Activated T-helper 2 cell treated with anti-CD3 and anti-CD28 coated beads, Interferon-gamma antibody, Interleukin-2, Interleukin-4, amounts not matched to agents 10 μg/mL and 5 μg/mL and 100 μg/mL, durations not matched to agents 14 hours and 24 hours and 36 hours (primary cell): ENCODE measurements around the gene FKRP. TPM values are rescaled to one million over a fixed set of nuclear protein-coding genes. Genes with fewer than 3 reads are reported as not detected.

ENCODE experiments used
- DNase-seq: peaks from one replicate; pipeline ENCODE4 v3.0.0; 2021; ENCODE audit warnings: low spot score
- H3K27ac Mint-ChIP-seq: one replicate; pipeline ENCODE4 v1.8.0; 2021; ENCODE audit warnings: mixed read lengths
- H3K27me3 Mint-ChIP-seq: one replicate; pipeline ENCODE4 v1.8.0; 2021; ENCODE audit warnings: low read depth, mixed read lengths
- H3K36me3 Mint-ChIP-seq: one replicate; pipeline ENCODE4 v1.8.0; 2021; ENCODE audit warnings: low read depth, mixed read lengths
- H3K4me1 Mint-ChIP-seq: one replicate; pipeline ENCODE4 v1.8.0; 2021; ENCODE audit warnings: low read depth, mixed read lengths
- H3K4me3 Mint-ChIP-seq: one replicate; pipeline ENCODE4 v1.8.0; 2021; ENCODE audit warnings: low read depth, mild to moderate bottlenecking, moderate library complexity, mixed read lengths
- H3K9me3 Mint-ChIP-seq: one replicate; pipeline ENCODE4 v1.8.0; 2021; ENCODE audit warnings: mixed read lengths
- intact Hi-C: fragments of 100-400 bp; cut with micrococcal nuclease; formaldehyde crosslinking; loops from one replicate; pipeline ENCODE4 v1.15.1; 2023
- total RNA-seq: library from RNA; stranded (reverse); gene quantifications from 2 replicates; pipeline ENCODE4 v1.2.3, GENCODE V29; 2022

The FKRP gene
- total RNA-seq, 1 donor from 2014 or later: 23.1 TPM

GRCh38 chr19:46715620-46715974 is 30.3 kb upstream of the FKRP start:
- Mint-ChIP-seq H3K4me1 (peaks cover 36% of the 10 kb centered on the region), H3K36me3 (peaks cover 44% of the 10 kb centered on the region), H3K9me3 (no peaks in the 10 kb centered on the region), H3K27ac (peak overlapping the region; percentile 89), H3K27me3 (no peaks in the 10 kb centered on the region), H3K4me3 (peak overlapping the region; percentile 94)
- intact Hi-C loops: loop anchor here (2.0 kb wide), 1 partner anchor 71 kb away; no protein-coding TSS in a partner anchor
- no peak for DNase-seq

- no peak for DNase-seq
- Mint-ChIP-seq H3K36me3 (peaks cover 44% of the 10 kb centered on the region), H3K4me3 (peak overlapping the region; percentile 94), H3K9me3 (no peaks in the 10 kb centered on the region), H3K27me3 (no peaks in the 10 kb centered on the region), H3K4me1 (peaks cover 36% of the 10 kb centered on the region), H3K27ac (peak overlapping the region; percentile 89)
- intact Hi-C loops: loop anchor here (2.0 kb wide), 2 partner anchors 71 to 113 kb away; no protein-coding TSS in a partner anchor
Observed at GRCh38 chr19:46715975-46716671, 29.7 kb upstream of the FKRP start.

DNA sequence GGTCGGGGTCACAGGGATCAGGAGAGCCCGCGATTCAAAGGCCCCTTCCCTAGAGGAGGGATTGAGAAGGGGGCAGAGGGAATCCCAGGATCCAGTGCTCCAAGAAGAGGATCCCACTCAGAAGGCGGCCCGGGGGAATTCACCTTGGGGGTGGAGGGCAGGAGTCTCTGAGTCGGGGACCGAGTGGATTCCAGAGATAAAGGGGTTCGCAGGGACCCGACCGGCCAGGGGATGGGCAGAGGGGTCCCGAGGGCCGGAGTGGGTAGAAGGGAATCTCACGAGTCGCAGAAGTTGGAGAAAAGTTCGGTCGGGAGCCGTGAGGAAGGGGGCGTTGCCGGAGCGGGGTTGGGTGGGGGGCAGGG is 29.2 kb upstream of the FKRP start:
- Mint-ChIP-seq H3K27ac (peak overlapping the region; percentile 89), H3K27me3 (no peaks in the 10 kb centered on the region), H3K4me3 (peak overlapping the region; percentile 94), H3K9me3 (no peaks in the 10 kb centered on the region), H3K36me3 (peaks cover 47% of the 10 kb centered on the region), H3K4me1 (peaks cover 36% of the 10 kb centered on the region)
- no peak for DNase-seq
- intact Hi-C loops: loop anchor here (2.0 kb wide), 1 partner anchor 114 kb away; no protein-coding TSS in a partner anchor

DNA sequence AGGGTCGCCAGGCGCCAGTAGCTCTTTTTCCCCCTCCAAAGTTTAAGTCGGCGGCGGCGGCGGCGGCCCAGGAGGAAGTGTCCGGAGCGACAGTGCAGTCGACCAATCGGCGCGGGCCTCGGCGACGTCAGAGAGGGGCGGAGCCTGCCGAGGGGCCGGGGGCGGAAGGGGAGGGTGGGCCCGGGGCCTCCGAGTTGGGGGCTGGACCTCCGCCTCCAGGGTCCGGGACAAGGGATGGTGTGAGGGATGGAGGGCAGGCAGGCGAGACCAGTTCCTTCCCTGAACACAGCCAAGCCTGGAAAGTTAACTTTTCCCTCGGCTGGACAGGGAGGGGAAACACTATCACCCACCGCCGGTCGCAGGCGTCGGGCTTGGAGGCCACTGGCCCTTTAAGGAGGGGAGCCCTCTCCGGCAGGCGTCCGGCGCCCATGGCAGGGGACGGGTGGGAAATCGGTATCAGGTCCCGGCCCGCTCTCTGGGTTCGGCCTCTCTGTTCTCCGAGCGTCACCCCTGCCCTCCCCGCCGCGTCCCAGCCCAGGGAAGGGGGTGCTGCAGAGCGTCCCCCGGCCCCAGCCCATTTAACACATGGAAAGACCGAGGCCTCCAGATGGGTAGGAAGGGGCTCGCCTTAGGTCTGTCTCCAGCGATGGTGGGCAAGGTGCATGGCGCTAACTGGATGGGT is 28.7 kb upstream of the FKRP start, which contains the start of gene PRKD2:
PRKD2 (minus strand) TSS at position 81 of the 682 bp plus-strand sequence. CDS start 744 bp downstream, outside the sequence.
- peaks cover 39% of the 10 kb centered on the region for H3K4me1 Mint-ChIP-seq
- DNase-seq: peak; percentile 84
- peaks cover 51% of the 10 kb centered on the region for H3K36me3 Mint-ChIP-seq
- intact Hi-C loops: loop anchor here (2.0 kb wide), 1 partner anchor 114 kb away; no protein-coding TSS in a partner anchor
- H3K4me3 Mint-ChIP-seq: peak within 1 kb of the TSS; percentile 94
- no peaks in the 10 kb centered on the region for H3K27me3 Mint-ChIP-seq
- peak within 1 kb of the TSS; percentile 92 for H3K27ac Mint-ChIP-seq
- H3K9me3 Mint-ChIP-seq: no peaks in the 10 kb centered on the region

DNA sequence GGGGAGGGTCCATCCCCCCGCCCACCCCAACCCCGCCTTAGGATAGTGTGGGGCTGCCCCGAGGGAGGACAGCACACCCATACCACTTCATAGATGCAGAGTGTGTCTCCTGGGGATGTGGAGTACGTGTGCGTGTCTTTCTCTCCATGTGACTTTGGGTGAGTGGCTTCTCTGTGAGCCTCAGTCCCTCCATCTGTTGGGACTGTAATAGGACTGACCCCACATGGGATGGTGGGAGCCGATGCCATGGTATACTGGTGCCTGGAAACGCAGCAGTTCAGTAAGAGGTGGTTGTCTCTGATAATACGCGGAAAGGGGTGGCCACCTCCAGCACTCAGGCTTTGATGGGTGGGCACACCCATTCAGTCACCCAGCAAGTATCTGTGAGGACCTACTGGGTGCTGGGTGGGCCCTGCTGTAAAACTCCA is 28.1 kb upstream of the FKRP start:
- Mint-ChIP-seq H3K4me1 (peaks cover 35% of the 10 kb centered on the region), H3K4me3 (peak overlapping the region; percentile 94), H3K27me3 (no peaks in the 10 kb centered on the region), H3K36me3 (peaks cover 50% of the 10 kb centered on the region), H3K9me3 (no peaks in the 10 kb centered on the region), H3K27ac (peak overlapping the region; percentile 92)
- intact Hi-C loops: loop anchor here (2.0 kb wide), 1 partner anchor 115 kb away; no protein-coding TSS in a partner anchor
- no peak for DNase-seq

- Mint-ChIP-seq H3K27me3 (no peaks in the 10 kb centered on the region), H3K4me3 (peak overlapping the region; percentile 94), H3K4me1 (peaks cover 34% of the 10 kb centered on the region), H3K27ac (peak overlapping the region; percentile 92), H3K36me3 (peaks cover 46% of the 10 kb centered on the region), H3K9me3 (no peaks in the 10 kb centered on the region)
- DNase-seq: peak; percentile 69
- intact Hi-C loops: no loop called here
Observed at GRCh38 chr19:46718157-46718933, 27.5 kb upstream of the FKRP start.

DNA sequence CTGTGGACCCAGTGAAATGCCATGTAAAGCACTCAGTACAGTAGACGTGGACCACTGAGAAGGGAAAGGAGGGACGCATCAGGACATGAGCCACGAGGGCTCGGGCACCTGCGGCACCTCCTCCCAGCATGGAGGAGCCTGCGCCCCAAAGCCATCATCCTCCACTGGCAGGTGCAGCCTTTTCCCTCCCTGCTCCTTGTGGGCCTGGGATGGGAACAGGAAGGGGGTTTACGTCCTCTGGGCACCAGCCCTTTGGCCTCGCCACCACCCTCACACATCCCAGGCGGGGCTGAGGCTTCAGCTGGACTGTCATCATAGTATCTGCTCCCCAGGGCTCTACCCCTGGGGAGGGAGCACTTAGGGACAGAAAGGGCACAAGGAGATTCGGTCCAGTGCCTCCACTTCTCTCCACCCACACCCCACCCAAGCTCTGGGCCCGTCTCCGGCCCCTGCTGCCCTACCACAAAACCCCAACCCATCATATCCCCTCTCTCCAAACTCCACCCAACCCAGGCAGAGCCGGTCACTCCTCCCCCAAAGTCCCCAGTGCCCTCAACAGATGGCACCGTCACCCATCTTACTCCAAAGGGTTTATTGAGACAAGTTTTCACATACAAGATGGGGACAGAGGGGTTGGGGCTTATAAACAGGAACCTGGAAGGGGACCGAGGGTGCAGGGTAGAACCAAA is 26.8 kb upstream of the FKRP start:
- intact Hi-C loops: no loop called here
- Mint-ChIP-seq H3K27me3 (no peaks in the 10 kb centered on the region), H3K4me3 (peak overlapping the region; percentile 55), H3K9me3 (no peaks in the 10 kb centered on the region), H3K4me1 (peaks cover 32% of the 10 kb centered on the region), H3K27ac (peak overlapping the region; percentile 62), H3K36me3 (peaks cover 46% of the 10 kb centered on the region)
- DNase-seq: no peak

DNA sequence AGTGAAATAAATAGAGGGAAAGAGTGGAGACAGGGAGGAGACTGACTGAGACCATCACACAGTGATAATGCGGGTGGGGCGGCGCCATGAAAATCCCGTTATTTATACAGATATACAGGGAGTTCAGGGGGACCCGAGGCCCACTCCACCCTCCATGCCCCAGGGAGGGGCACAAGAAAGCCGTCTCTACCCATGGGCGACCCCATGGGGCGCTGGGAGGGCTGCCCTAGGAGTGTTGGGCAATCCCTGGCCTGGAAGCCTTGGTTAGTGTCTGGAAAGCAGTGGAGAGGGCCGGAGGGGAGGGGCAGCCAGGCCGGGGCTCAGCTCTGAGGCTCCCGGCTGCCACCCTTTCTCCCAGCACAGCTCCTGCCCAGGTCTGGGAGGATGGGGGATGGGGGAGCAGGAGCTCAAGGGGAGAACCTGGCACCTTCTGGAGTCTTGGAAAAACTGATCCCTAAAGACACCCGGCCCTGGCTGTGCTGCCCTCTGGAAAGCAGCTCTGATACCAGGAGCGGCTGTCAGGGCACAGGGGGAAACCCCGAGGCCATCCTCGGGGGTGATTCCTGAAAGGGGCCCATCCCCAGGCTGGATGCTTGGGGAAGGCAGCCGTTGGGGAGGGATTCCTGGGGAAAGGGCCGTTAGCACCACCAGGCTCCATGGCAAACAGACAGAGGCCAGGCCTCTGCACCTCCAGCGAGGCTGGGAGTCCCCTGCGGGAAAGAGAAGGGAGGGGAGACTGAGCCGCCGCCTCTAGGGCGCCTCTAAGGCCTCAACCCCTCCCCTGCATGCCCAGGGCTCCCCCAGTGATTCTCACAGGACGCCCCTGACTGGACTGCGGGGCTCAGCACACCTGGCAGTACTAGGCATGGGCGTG is 26.0 kb upstream of the FKRP start:
- Mint-ChIP-seq H3K9me3 (no peaks in the 10 kb centered on the region), H3K4me3 (no peak overlapping the region), H3K27ac (no peak overlapping the region), H3K36me3 (peaks cover 52% of the 10 kb centered on the region), H3K27me3 (no peaks in the 10 kb centered on the region), H3K4me1 (peaks cover 31% of the 10 kb centered on the region)
- intact Hi-C loops: no loop called here
- no peak for DNase-seq

GRCh38 chr19:46720503-46721239 is 25.2 kb upstream of the FKRP start:
- no peaks in the 10 kb centered on the region for H3K9me3 Mint-ChIP-seq
- intact Hi-C loops: no loop called here
- H3K27ac Mint-ChIP-seq: no peak overlapping the region
- H3K36me3 Mint-ChIP-seq: peaks cover 50% of the 10 kb centered on the region
- peaks cover 24% of the 10 kb centered on the region for H3K4me1 Mint-ChIP-seq
- DNase-seq: no peak
- H3K27me3 Mint-ChIP-seq: no peaks in the 10 kb centered on the region
- H3K4me3 Mint-ChIP-seq: no peak overlapping the region

DNA sequence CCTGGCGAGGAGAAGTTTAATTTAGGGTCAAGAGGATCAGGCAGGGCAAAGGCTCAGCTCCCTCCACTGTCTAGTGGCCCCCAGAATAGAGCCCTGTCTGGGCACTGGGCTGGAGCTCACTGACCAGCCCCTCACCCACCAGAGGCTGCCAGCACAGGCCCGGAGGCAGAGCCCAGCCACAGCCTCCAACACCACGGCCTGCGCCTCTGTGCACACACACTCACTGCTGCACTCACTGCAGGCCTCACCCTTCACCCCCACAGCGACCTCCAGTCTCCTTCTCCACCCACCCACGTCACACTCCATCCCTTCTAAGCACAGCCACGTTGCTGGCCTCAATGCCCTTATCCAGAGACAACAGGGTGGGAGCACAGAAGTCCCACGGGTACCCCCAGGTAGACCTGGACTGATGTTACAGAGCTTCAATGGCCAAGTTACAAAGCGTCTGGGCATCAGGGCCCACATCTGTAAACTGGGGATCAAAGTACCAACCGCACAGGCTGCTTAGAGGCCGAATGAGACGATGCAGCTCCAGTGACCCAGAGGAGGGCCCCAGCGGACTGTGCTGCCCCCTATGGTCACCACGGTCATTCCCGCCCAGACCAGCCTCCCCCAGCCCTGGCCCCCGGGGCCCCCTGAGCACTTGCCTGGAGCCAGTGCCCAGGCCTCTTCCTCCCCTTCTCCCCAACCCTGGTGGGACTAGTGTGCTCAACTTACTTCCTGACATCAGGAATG is 24.4 kb upstream of the FKRP start:
- Mint-ChIP-seq H3K27me3 (no peaks in the 10 kb centered on the region), H3K27ac (no peak overlapping the region), H3K9me3 (no peaks in the 10 kb centered on the region), H3K4me3 (no peak overlapping the region), H3K4me1 (peaks cover 21% of the 10 kb centered on the region), H3K36me3 (peaks cover 58% of the 10 kb centered on the region)
- no peak for DNase-seq
- intact Hi-C loops: no loop called here

- peak overlapping the region; percentile 29 for H3K27ac Mint-ChIP-seq
Observed at GRCh38 chr19:46722004-46722380, 23.9 kb upstream of the FKRP start.

More at GRCh38 chr19:46722004-46722380, 23.9 kb upstream of the FKRP start:
- Mint-ChIP-seq H3K27me3 (no peaks in the 10 kb centered on the region), H3K4me3 (no peak overlapping the region), H3K36me3 (peaks cover 58% of the 10 kb centered on the region), H3K9me3 (no peaks in the 10 kb centered on the region), H3K4me1 (peaks cover 21% of the 10 kb centered on the region)
- no peak for DNase-seq
- intact Hi-C loops: no loop called here
